Anterior cingulate cortex (tissue), 58 donors: ENCODE results near the gene DNAL4.
A peak's percentile ranks its signal among the peaks of the same experiment; 100 is the strongest.
"Not testable (repeated sequence)": the region's sequence is repeated elsewhere in the genome, so short reads cannot be mapped to it uniquely, and the experiment has no call there.

ENCODE experiments used
- DNase-seq, 58 donors: peaks; one replicate each; lab custom pipeline; 2025; lab: John Stamatoyannopoulos, UW

Gene DNAL4

GRCh38 chr22:38828191-38828590 lies 34.2 kb upstream of the DNAL4 start:
- DNase-seq: no peak

GRCh38 chr22:38827510-38827909 lies 33.6 kb upstream of the DNAL4 start:
- no peak for DNase-seq

- no peak for DNase-seq
These were observed 32.9 kb upstream of the DNAL4 start for GRCh38 chr22:38826801-38827200.

- DNase-seq: no peak
These were observed 32.4 kb upstream of the DNAL4 start for GRCh38 chr22:38826386-38826785.

- peak in 34 of 58 donors; percentile 8 to 65 (median 28) for DNase-seq
These were observed 30.6 kb upstream of the DNAL4 start for GRCh38 chr22:38824585-38824984.

- DNase-seq: no peak
These were observed 29.7 kb upstream of the DNAL4 start for GRCh38 chr22:38823637-38824036.

- no peak for DNase-seq
These were observed 29.1 kb upstream of the DNAL4 start for GRCh38 chr22:38823076-38823475.

- no peak for DNase-seq
These were observed 26.1 kb upstream of the DNAL4 start for GRCh38 chr22:38820020-38820419.

GRCh38 chr22:38819387-38819940 lies 25.5 kb upstream of the DNAL4 start:
- no peak for DNase-seq

GRCh38 chr22:38817196-38817595 lies 23.3 kb upstream of the DNAL4 start:
- no peak for DNase-seq

- no peak for DNase-seq
These were observed 21.9 kb upstream of the DNAL4 start for GRCh38 chr22:38815842-38816241.

- DNase-seq: no peak
These were observed 17.3 kb upstream of the DNAL4 start for GRCh38 chr22:38811241-38811640.

- not testable (repeated sequence) for DNase-seq
These were observed 11.2 kb upstream of the DNAL4 start for GRCh38 chr22:38805041-38805593.

- peak in 4 of 58 donors; percentile 24 to 48 (median 28) for DNase-seq
These were observed 8.8 kb upstream of the DNAL4 start for GRCh38 chr22:38802671-38803121.

- DNase-seq: peak in 3 of 58 donors; percentile 13 to 29 (median 24)
These were observed 5.5 kb upstream of the DNAL4 start for GRCh38 chr22:38799265-38800002.

- no peak for DNase-seq
These were observed 4.6 kb upstream of the DNAL4 start for GRCh38 chr22:38798496-38798895.

GRCh38 chr22:38796262-38796957 lies 2.5 kb upstream of the DNAL4 start:
- peak in 5 of 58 donors; percentile 26 to 57 (median 33) for DNase-seq

- DNase-seq: no peak
These were observed 1.6 kb upstream of the DNAL4 start for GRCh38 chr22:38795569-38795968.

GRCh38 chr22:38793317-38793716 lies 626 bp downstream of the DNAL4 start:
- no peak for DNase-seq

GRCh38 chr22:38792833-38793232 lies 1.1 kb downstream of the DNAL4 start:
- DNase-seq: no peak

GRCh38 chr22:38789606-38790005 lies 4.3 kb downstream of the DNAL4 start:
- DNase-seq: no peak
